H1 (cell line): ENCODE data around the gene SRCIN1. TPM values are rescaled to one million over a fixed set of nuclear protein-coding genes. Genes with fewer than 3 reads are reported as not detected.

Source experiments
- CTCF ChIA-PET: fragments of 300-600 bp; sonication (Branson Sonifier 250); formaldehyde crosslinking; loops from one replicate; lab custom pipeline; 2021; ENCODE audit not compliant: partially characterized antibody; lab: Charles Lee
- POLR2A ChIA-PET: fragments of 300-600 bp; sonication (Branson Sonifier 250); formaldehyde crosslinking; loops from one replicate; lab custom pipeline; 2021; ENCODE audit warnings: inconsistent platforms; ENCODE audit not compliant: partially characterized antibody; lab: Charles Lee
- DNase-seq, 2 experiments: peaks; one replicate each; pipeline versions ENCODE4 v3.0.0 to v3.0.0-alpha.2; 2010 to 2022; ENCODE audit warnings: low spot score in 2 of 2, low read depth in 1 of 2, mixed read lengths in 1 of 2
- FAIRE-seq: peaks from 2 replicates; lab custom pipeline; 2011; peaks lifted over from hg19 to GRCh38; lab: Jason Lieb, UNC
- H2AFZ ChIP-seq: 2 replicates; pipeline ENCODE4 v1.8.1; 2012; ENCODE audit warnings: low read length, inconsistent platforms
- H2AK5ac ChIP-seq: 2 replicates; pipeline ENCODE4 v1.6.1; 2013; ENCODE audit warnings: low read depth, low read length
- H2BK120ac ChIP-seq: replicated peaks from 2 replicates; pipeline ENCODE3; 2013; ENCODE audit warnings: low read depth, low read length, inconsistent platforms
- H2BK12ac ChIP-seq: 2 replicates; pipeline ENCODE4 v1.6.1; 2013; ENCODE audit warnings: low read depth, low read length
- H2BK15ac ChIP-seq: 2 replicates; pipeline ENCODE4 v1.6.1; 2013; ENCODE audit warnings: low read length
- H2BK20ac ChIP-seq: 2 replicates; pipeline ENCODE4 v1.6.1; 2013; ENCODE audit warnings: low read length
- H2BK5ac ChIP-seq: 2 replicates; pipeline ENCODE4 v1.6.1; 2013; ENCODE audit warnings: low read depth, low read length
- H3K14ac ChIP-seq: 2 replicates; pipeline ENCODE4 v1.6.1; 2013; ENCODE audit warnings: inconsistent platforms; ENCODE audit not compliant: insufficient read length
- H3K18ac ChIP-seq: 2 replicates; pipeline ENCODE4 v1.6.1; 2013; ENCODE audit warnings: low read length; ENCODE audit errors: extremely low read depth
- H3K23ac ChIP-seq: 2 replicates; pipeline ENCODE4 v1.6.1; 2013; ENCODE audit warnings: inconsistent platforms; ENCODE audit not compliant: insufficient read length
- H3K23me2 ChIP-seq: 2 replicates; pipeline ENCODE4 v1.6.1; 2013; ENCODE audit warnings: low read depth, low read length
- H3K27ac ChIP-seq: 2 replicates; pipeline ENCODE4 v1.6.1; 2011; ENCODE audit warnings: low read depth, low read length, inconsistent platforms
- H3K27me3 ChIP-seq, 4 experiments: replicated peaks in 1 of 4; 1 replicate in 1 of 4; 2 replicates in 3 of 4; pipeline versions ENCODE4 v1.6.1 to v1.8.1; 2011 to 2013; ENCODE audit warnings: low read length in 3 of 4, mild to moderate bottlenecking in 3 of 4, inconsistent platforms in 2 of 4, mixed read lengths in 2 of 4, moderate library complexity in 1 of 4; ENCODE audit not compliant: control insufficient read depth in 3 of 4, insufficient read depth in 3 of 4; ENCODE audit errors: extremely low read depth in 1 of 4
- H3K36me3 ChIP-seq, 4 experiments: 2 replicates each; pipeline versions ENCODE4 v1.6.1 to v1.8.1; 2011 to 2013; ENCODE audit warnings: mild to moderate bottlenecking in 4 of 4, low read length in 3 of 4, moderate library complexity in 2 of 4, control low read depth in 1 of 4, inconsistent platforms in 1 of 4; ENCODE audit not compliant: insufficient read depth in 4 of 4, control insufficient read depth in 2 of 4
- H3K4ac ChIP-seq: replicated peaks from 2 replicates; pipeline ENCODE3; 2013; ENCODE audit warnings: low read length, low read depth, mixed read lengths, inconsistent platforms; ENCODE audit not compliant: insufficient read length
- H3K4me1 ChIP-seq, 4 experiments: replicated peaks in 1 of 4; 1 replicate in 1 of 4; 2 replicates in 3 of 4; pipeline versions ENCODE4 v1.6.1 to v1.8.1; 2011 to 2013; ENCODE audit warnings: low read length in 3 of 4, inconsistent platforms in 2 of 4, mixed read lengths in 1 of 4; ENCODE audit not compliant: insufficient read depth in 4 of 4, control insufficient read depth in 3 of 4
- H3K4me2 ChIP-seq, 2 experiments: 2 replicates each; pipeline versions ENCODE4 v1.6.1 to v1.8.1; 2011 to 2013; ENCODE audit warnings: low read depth in 2 of 2, low read length in 2 of 2, control low read depth in 1 of 2, inconsistent platforms in 1 of 2, mild to moderate bottlenecking in 1 of 2; ENCODE audit not compliant: insufficient read depth in 1 of 2
- H3K4me3 ChIP-seq, 4 experiments: fragments of 200-600, 300-600 bp in 1 of 4; sonication (generic), shearing (Covaris generic), sonication (Bioruptor Twin) in 1 of 4; 2 replicates each; pipeline versions ENCODE4 v1.5.1 to v1.8.1; 2011 to 2016; ENCODE audit warnings: low read length in 4 of 4, low read depth in 3 of 4, control low read depth in 2 of 4, inconsistent platforms in 2 of 4, mild to moderate bottlenecking in 2 of 4, mixed read lengths in 1 of 4, moderate library complexity in 1 of 4; ENCODE audit not compliant: insufficient read depth in 2 of 4; ENCODE audit errors: extremely low read depth in 1 of 4
- H3K56ac ChIP-seq: replicated peaks from 2 replicates; pipeline ENCODE3; 2013; ENCODE audit warnings: low read depth, mild to moderate bottlenecking, mixed read lengths, low read length, inconsistent platforms; ENCODE audit not compliant: insufficient read length
- H3K79me1 ChIP-seq: 2 replicates; pipeline ENCODE4 v1.6.1; 2013; ENCODE audit warnings: low read depth, low read length, control low read depth
- H3K79me2 ChIP-seq, 2 experiments: 2 replicates each; pipeline versions ENCODE4 v1.6.1 to v1.8.1; 2012 to 2013; ENCODE audit warnings: low read length in 2 of 2, mild to moderate bottlenecking in 2 of 2, inconsistent platforms in 1 of 2; ENCODE audit not compliant: insufficient read depth in 2 of 2, control insufficient read depth in 1 of 2
- H3K9ac ChIP-seq, 4 experiments: replicated peaks in 1 of 4; 1 replicate in 1 of 4; 2 replicates in 3 of 4; pipeline versions ENCODE4 v1.6.1 to v1.8.1; 2011 to 2013; ENCODE audit warnings: low read depth in 3 of 4, low read length in 3 of 4, control low read depth in 2 of 4, mild to moderate bottlenecking in 2 of 4, moderate library complexity in 2 of 4, inconsistent platforms in 1 of 4; ENCODE audit errors: extremely low read depth in 1 of 4
- H3K9me3 ChIP-seq, 2 experiments: 2 replicates each; pipeline versions ENCODE4 v1.6.1 to v1.8.1; 2012 to 2013; ENCODE audit warnings: mild to moderate bottlenecking in 2 of 2, moderate library complexity in 2 of 2, control low read depth in 1 of 2, inconsistent platforms in 1 of 2, low read depth in 1 of 2, low read length in 1 of 2, mixed read lengths in 1 of 2; ENCODE audit not compliant: insufficient read depth in 2 of 2
- H4K20me1 ChIP-seq, 2 experiments: replicated peaks in 1 of 2; 2 replicates each; pipeline versions ENCODE3 to v1.8.1; 2011 to 2013; ENCODE audit warnings: inconsistent platforms in 2 of 2, low read length in 2 of 2, mild to moderate bottlenecking in 1 of 2; ENCODE audit not compliant: insufficient read depth in 2 of 2, control insufficient read depth in 1 of 2
- H4K5ac ChIP-seq: 2 replicates; pipeline ENCODE4 v1.6.1; 2013; ENCODE audit warnings: low read length, low read depth, mixed read lengths, inconsistent platforms; ENCODE audit not compliant: insufficient read length
- H4K8ac ChIP-seq: 2 replicates; pipeline ENCODE4 v1.8.0; 2013; ENCODE audit warnings: mild to moderate bottlenecking, moderate library complexity, low read length, inconsistent platforms; ENCODE audit not compliant: insufficient read depth; ENCODE audit errors: extremely low read depth
- H4K91ac ChIP-seq: replicated peaks from 2 replicates; pipeline ENCODE3; 2013; ENCODE audit warnings: low read length, mixed read lengths, inconsistent platforms; ENCODE audit not compliant: insufficient read length
- EZH2 ChIP-seq: fragments of 200-600 bp; sonication (generic); IDR thresholded peaks from 2 replicates; pipeline ENCODE4 v1.7.1; 2012; ENCODE audit warnings: low read depth, mild to moderate bottlenecking, moderate library complexity, low read length, inconsistent platforms; ENCODE audit not compliant: severe bottlenecking
- SP2 ChIP-seq: IDR thresholded peaks from 2 replicates; pipeline ENCODE4 v1.6.1; 2012; ENCODE audit warnings: mild to moderate bottlenecking, low read length, inconsistent platforms
- SUZ12 ChIP-seq: fragments of 200-600 bp; sonication (generic); IDR thresholded peaks from 2 replicates; pipeline ENCODE4 v1.6.1; 2012; ENCODE audit warnings: mild to moderate bottlenecking, inconsistent platforms, low read length, moderate library complexity, mixed read lengths
- WGBS, 2 experiments: shearing (Covaris generic) in 1 of 2; methylation state at CpG; one replicate each; pipeline versions ENCODE4 v1.1.6 to v1.1.7; 2013 to 2015; ENCODE audit warnings: low lambda C conversion rate in 2 of 2, mixed read lengths in 2 of 2, inconsistent platforms in 1 of 2, low coverage in 1 of 2, missing lambda C conversion rate in 1 of 2; ENCODE audit not compliant: insufficient replicate concordance in 2 of 2, insufficient coverage in 1 of 2, insufficient read length in 1 of 2; ENCODE audit errors: extremely low coverage in 1 of 2, missing lambda C conversion rate in 1 of 2; 5-methylcytosine and 5-hydroxymethylcytosine counted together
- polyA plus RNA-seq, 7 experiments: library from polyadenylated mRNA; depleted of rRNA in 3 of 7; stranded (reverse) in 5 of 7; unstranded in 2 of 7; fragments of >200 nt in 5 of 7; fragments of 200-250 nt in 2 of 7; gene quantifications; 1 replicate in 5 of 7; 2 replicates in 1 of 7; 4 replicates in 1 of 7; pipeline versions ENCODE4 v1.2.1 to v1.2.3, GENCODE V29; 2011 to 2013; ENCODE audit warnings: missing spikeins in 2 of 7, mixed read lengths in 2 of 7
- total RNA-seq: library from RNA; stranded (reverse); fragmentation: NEBNext Ultra II Directional; extraction: Animal tissue kit (Norgen Biotek cat#: 25700); gene quantifications from 2 replicates; pipeline ENCODE4 v1.2.1, GENCODE V29; 2021

The SRCIN1 gene
- total and polyA plus RNA-seq, 2 of the 8 experiments (the other 6 are each of a cell fraction or from before 2014, with no cell fraction given) = 2.8 to 3.8 TPM

GRCh38 chr17:38565853-38566665 lies 39.7 kb downstream of the SRCIN1 start:
- Histone ChIP-seq H2BK5ac (no peak overlapping the region), H3K9ac (no peak overlapping the region), H3K23ac (no peak overlapping the region), H3K4me1 (peaks cover 5 to 31% (median 21%) of the 10 kb centered on the region in 4 experiments), H4K8ac (no peak overlapping the region), H4K20me1 (peaks cover 3 to 33% of the 10 kb centered on the region in 2 experiments), H3K27me3 (peaks cover 54 to 95% (median 92%) of the 10 kb centered on the region in 4 experiments), H3K79me2 (no peaks in the 10 kb centered on the region), H3K14ac (no peak overlapping the region), H2BK20ac (no peak overlapping the region), H3K9me3 (no peaks in the 10 kb centered on the region), H2AFZ (no peak overlapping the region), H4K91ac (no peak overlapping the region), H3K56ac (no peak overlapping the region), H3K27ac (no peak overlapping the region), H3K4ac (no peak overlapping the region), H2BK12ac (peak overlapping the region; percentile 50; the same call in 1 of the 2 replicates), H4K5ac (no peak overlapping the region), H3K23me2 (peaks cover 14% of the 10 kb centered on the region), H2BK15ac (0 out of 2 replicates have a peak overlapping the region, but pooled peaks have one; percentile 61), H2BK120ac (no peak overlapping the region), H3K36me3 (peaks cover 0 to 7% (median 0%) of the 10 kb centered on the region in 4 experiments; a peak in 1 of 8 replicates), H2AK5ac (0 out of 2 replicates have a peak overlapping the region, but pooled peaks have one; percentile 53), H3K4me3 (no peak overlapping the region), H3K4me2 (no peak overlapping the region), H3K79me1 (no peaks in the 10 kb centered on the region), H3K18ac (no peak overlapping the region)
- WGBS, 2 experiments = 57% methylated on average over 10 of the region's 10 CpGs; no CpG with 5 or more reads in 1 of the 2 experiments
- POLR2A ChIA-PET = interaction anchor here (3.0 to 4.9 kb wide), 2 partner anchors 37 to 102 kb away, joined by 18 to 45 read pairs; partner anchors contain the start of gene SRCIN1
- CTCF ChIA-PET = interaction anchor here (0.7 to 38.1 kb wide), 13 partner anchors 8 to 112 kb away, joined by 3 to 914 read pairs (median 4); partner anchors contain the start of gene SRCIN1
- TF ChIP-seq SP2 = no peak
- peak; percentile 62 for TF ChIP-seq EZH2
- TF ChIP-seq SUZ12 = peak; percentile 30; the same call in 1 of the 2 replicates
- FAIRE-seq (no peak), DNase-seq (no peak)
